Stimulated activated CD8-positive, alpha-beta memory T cell treated with anti-CD3 and anti-CD28 coated beads, Interleukin-15, amount 100 ng/mL, for 1 hour (primary cell): ENCODE data around the gene KRT86.

Experiments
- DNase-seq: peaks from one replicate; pipeline ENCODE4 v3.0.0-alpha.2; 2020; ENCODE audit warnings: low read depth

Gene KRT86

GRCh38 chr12:52316290-52316689, 41.8 kb downstream of the KRT86 start:
- no peak for DNase-seq

- DNase-seq, result no peak
Observed at GRCh38 chr12:52316701-52317100, 42.3 kb downstream of the KRT86 start.

DNA sequence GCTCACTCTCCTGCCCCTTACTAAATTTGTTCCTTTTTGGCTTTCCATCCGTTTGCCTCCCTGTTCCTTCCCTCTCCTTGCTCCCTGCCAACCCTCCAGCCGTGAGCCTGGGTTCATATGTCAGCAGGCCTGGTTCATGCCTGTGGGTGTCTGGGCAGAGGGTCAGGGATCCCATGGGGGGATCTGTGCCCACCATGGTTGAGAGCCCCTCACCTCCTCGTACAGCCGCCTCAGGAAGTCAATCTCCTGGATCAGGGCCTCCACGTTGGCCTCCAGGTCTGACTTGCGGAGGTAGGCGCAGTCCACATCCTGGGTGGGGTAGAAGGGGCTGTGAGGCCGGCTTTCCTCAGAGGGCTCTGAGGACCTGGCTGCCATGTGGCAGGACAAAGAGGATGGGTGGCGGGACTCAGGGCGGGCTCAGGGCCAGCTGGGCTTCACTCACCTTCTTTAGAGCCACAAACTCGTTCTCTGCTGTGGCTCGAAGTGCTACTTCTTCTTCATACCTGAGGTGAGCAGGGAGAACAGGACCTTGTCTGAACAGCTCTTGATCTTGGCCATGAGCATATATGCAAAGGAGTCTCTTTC, 43.1 kb downstream of the KRT86 start:
- DNase-seq, result no peak

DNA sequence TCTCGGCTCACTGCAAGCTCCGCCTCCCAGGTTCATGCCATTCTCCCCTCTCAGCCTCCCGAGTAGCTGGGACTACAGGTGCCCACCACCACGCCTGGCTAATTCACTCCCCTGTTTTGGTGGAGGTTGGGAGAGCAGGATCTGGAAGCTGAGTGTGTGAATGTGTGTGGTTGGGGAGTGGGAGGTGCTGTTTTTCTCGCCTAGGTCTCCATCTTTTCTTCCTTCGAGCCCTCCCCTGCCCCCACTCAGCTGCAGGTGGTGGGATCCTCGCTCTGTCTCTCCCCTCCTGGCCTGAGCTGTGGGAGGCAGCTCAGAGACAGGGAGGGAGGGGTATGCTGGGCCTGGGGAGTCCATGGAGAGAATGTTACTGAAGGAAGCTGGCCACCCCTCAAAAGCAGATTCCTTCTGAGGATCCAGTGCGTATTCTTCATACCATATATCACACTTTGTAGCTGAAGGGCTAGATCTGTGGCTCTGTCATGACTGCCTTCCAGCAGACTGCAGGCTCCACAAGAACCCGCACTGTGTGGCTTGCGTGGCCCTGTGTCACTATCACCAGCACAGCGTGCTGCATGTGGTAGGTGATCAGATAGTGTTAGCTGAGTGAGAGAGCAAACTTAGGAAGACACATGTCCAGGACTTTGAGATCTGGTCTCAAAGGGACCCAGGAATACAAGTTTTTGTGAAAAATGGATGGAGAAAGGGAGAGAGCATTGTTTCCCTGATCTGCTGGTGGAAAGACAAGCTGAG, 44.0 kb downstream of the KRT86 start:
- no peak for DNase-seq

GRCh38 chr12:52319097-52319496, 44.7 kb downstream of the KRT86 start:
- DNase-seq, result no peak

GRCh38 chr12:52320784-52321400, 46.4 kb downstream of the KRT86 start, which contains the start of gene KRT83:
KRT83 (minus strand) TSS chr12:52321398; CDS start chr12:52321335, 63 bp downstream.
- no peak for DNase-seq

DNA sequence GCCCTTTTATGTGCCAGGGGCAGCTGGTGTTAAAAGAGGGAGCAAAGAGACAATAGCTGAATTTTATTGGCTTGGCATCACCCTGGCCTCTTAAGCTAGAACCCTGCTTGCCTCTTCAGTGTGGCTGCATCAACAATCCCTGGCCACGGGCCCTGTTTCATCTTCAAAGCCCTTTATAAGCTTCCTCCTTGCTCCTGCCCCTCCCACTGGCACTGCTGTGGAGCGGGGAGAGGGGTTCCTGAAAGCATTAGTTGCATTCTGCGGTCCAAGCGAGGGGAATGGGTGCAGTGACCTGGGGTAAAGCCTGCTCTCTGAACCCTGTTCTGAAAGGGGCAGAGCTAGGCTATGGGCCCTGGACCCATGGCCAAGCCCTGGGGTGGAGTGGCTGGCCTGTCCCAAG, 47.0 kb downstream of the KRT86 start:
- no peak for DNase-seq

DNA sequence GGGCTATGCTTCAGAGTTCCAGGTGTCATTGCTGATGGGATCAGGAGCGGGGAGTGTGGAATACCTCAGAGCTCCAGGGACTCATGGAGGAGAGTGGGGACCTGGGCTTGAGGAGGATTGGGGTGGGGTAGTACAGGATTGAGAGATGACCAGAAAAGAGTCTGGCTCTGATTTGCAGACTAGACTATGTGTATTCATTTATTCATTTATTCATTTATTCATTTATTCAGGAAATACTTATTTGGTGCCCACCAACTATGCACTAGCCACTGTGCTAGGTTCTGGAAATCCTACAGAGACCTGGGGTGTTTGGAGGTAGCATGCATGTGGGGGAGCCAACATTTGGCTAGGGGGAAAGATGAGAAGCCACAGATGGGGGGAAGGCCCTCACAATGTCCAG, 47.6 kb downstream of the KRT86 start:
- no peak for DNase-seq

- DNase-seq, result no peak
Observed at GRCh38 chr12:52323001-52323400, 48.6 kb downstream of the KRT86 start.

GRCh38 chr12:52323416-52324152, 49.1 kb downstream of the KRT86 start:
- DNase-seq, result no peak

DNA sequence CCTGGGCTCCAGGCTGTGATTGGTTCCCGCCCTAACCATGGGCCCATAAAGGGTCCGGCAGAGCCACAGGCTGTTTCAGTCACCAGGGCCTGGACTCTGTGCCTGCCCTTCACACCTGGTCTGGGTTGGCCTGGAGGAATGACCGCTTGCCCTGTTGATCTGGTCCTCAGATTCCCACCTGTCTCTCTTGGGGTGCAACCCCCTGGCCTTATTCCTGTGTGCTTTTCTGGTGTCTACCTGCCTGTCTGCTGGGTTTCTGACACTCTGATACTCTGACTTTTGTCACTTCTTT, 49.7 kb downstream of the KRT86 start:
- no peak for DNase-seq

DNA sequence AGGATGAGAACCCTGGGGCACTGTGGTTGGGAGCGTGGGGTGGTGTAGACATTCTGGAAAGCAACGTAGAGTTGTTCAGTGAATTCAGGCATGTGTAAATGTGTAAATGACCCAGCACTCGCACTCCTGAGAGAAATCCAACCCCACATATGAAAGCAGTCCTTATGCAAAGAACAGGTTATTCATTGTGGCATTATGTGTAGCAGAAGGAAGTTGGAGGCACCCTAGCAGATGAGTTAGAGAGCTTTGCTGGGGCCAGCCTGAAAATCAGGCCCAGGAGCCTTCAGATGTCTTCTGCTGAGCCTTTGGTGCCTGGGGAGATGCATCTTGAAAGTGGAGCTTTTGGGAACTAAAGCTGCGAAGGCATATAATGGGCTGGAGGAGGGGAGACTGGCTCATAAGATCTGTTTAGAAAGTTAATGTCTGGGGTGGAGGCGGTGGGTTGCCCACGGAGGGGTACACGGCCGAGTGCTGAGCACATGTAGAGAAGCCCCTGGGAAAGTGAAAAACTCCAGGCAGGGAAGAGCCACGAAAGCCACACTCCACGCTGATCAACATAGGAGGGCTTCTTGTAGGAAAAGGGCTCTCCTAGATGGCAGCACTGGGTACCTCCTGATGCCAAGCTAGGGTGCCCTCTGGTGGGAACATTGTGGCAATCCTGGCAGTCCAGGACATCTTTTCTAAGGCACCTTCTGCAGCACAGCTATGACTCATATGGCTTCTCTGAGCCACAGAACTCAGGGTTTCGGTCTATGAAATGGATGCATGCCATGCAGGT, 52.8 kb downstream of the KRT86 start:
- peak; percentile 57 for DNase-seq

- DNase-seq, result no peak
Observed at GRCh38 chr12:52327830-52328500, 53.5 kb downstream of the KRT86 start.

- DNase-seq, result no peak
Observed at GRCh38 chr12:52331039-52331438, 56.6 kb downstream of the KRT86 start.

DNA sequence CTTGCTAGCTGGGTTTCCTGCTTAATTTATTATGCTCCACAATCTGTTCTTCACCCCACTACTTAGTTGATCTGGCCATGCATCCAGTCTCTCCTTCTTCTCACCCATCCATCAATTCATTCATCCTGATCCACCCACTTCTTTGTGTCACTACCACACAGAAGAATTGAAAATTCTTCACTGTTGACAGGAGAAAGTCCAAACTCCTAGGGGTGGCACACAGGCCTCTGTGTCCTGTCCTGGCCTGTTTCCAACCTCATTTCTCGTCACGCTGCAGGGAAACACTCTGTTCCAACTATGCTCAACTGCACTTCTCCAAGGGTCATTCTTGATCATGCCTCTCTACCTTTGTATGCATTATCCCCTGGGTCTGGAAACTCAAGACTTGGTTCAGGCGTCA, 57.4 kb downstream of the KRT86 start:
- no peak for DNase-seq

- no peak for DNase-seq
Observed at GRCh38 chr12:52332381-52332780, 57.9 kb downstream of the KRT86 start.

GRCh38 chr12:52333321-52333720, 58.9 kb downstream of the KRT86 start:
- DNase-seq, result no peak

DNA sequence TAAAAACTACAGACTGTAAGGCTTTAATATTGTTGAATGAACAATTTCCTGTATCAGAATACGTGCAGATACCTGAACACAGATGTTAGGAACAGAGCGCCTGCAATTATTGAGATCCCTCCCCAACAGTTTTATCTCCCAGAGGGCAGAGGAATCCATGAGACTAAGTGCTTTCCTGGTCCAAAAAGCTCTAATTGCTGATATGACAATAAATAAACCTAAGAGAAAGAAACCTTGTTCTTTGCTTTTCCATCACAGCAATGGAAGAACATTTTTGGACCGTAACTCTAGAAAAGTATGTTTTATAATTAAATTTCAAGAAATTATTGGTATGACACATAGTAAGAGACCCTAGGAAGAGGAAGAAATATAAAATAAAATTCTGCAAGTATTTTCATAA, 59.7 kb downstream of the KRT86 start:
- DNase-seq, result no peak

GRCh38 chr12:52335598-52336262, 61.3 kb downstream of the KRT86 start:
- DNase-seq, result no peak

DNA sequence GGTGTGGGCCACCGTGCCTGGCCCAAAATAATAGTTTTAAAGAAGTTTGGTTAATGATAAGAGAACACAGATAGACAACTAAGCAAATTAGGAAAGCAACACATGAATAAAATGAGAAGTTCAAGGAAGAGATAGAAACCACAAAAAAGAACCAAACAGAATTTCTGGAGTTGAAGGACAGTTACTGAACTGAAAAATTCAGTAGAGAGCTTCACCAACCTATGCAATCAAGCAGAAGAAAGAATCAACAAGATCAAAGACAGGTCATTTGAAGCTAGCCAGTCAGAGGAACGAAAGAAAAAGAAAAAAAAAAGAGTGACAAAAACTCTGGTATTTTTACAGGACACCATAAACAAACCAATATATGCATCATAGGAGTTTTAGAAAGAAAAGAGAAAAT, 62.2 kb downstream of the KRT86 start:
- no peak for DNase-seq

- no peak for DNase-seq
Observed at GRCh38 chr12:52337054-52337453, 62.6 kb downstream of the KRT86 start.
